HG03575 (cell line): ENCODE results near the gene TRIP6.

ENCODE experiments used
- ATAC-seq: cut with Tn5 transposase; IDR thresholded peaks from one replicate; pipeline ENCODE4 v1.9.1; 2021; ENCODE audit not compliant: unreplicated experiment, insufficient number of reproducible peaks, low FRiP score; ENCODE audit errors: extremely low read depth

TRIP6 gene

GRCh38 chr7:100867040-100867775 lies at the start of gene TRIP6:
Gene TRIP6 (plus strand): TSS chr7:100867387. CDS start chr7:100867498, 111 bp downstream.
- no peak for ATAC-seq

- ATAC-seq, result no peak
Observed at GRCh38 chr7:100818366-100818765, 48.8 kb upstream of the TRIP6 start.

- ATAC-seq, result no peak
Observed at GRCh38 chr7:100818825-100819224, 48.4 kb upstream of the TRIP6 start.

- no peak for ATAC-seq
Observed at GRCh38 chr7:100819586-100819985, 47.6 kb upstream of the TRIP6 start.

GRCh38 chr7:100822236-100823139 lies 44.7 kb upstream of the TRIP6 start:
- ATAC-seq, result no peak

- ATAC-seq, result no peak
Observed at GRCh38 chr7:100823140-100823525, 44.1 kb upstream of the TRIP6 start.

- no peak for ATAC-seq
Observed at GRCh38 chr7:100823534-100823933, 43.7 kb upstream of the TRIP6 start.

- no peak for ATAC-seq
Observed at GRCh38 chr7:100824499-100825214, 42.5 kb upstream of the TRIP6 start.

- no peak for ATAC-seq
Observed at GRCh38 chr7:100825215-100825671, 41.9 kb upstream of the TRIP6 start.

GRCh38 chr7:100825751-100826513 lies 41.3 kb upstream of the TRIP6 start:
- ATAC-seq, result no peak

- no peak for ATAC-seq
Observed at GRCh38 chr7:100826514-100827329, 40.5 kb upstream of the TRIP6 start.

- no peak for ATAC-seq
Observed at GRCh38 chr7:100827330-100828226, 39.6 kb upstream of the TRIP6 start, which contains the start of gene EPHB4. Gene EPHB4 (minus strand): TSS chr7:100827523. CDS start chr7:100827030, 493 bp downstream.

GRCh38 chr7:100829150-100829716 lies 38.0 kb upstream of the TRIP6 start:
- no peak for ATAC-seq

- no peak for ATAC-seq
Observed at GRCh38 chr7:100830396-100830795, 36.8 kb upstream of the TRIP6 start.

GRCh38 chr7:100832281-100832633 lies 34.9 kb upstream of the TRIP6 start:
- ATAC-seq, result no peak

- ATAC-seq, result no peak
Observed at GRCh38 chr7:100835903-100836811, 31.0 kb upstream of the TRIP6 start.
